ENCODE measurements around the gene RAN. TPM values are rescaled to one million over a fixed set of nuclear protein-coding genes. Genes with fewer than 3 reads are reported as not detected.
A peak's percentile ranks its signal among the peaks of the same experiment; 100 is the strongest.

RAN gene
- total RNA-seq, 1 donor from 2014 or later: 1,593 TPM

DNA sequence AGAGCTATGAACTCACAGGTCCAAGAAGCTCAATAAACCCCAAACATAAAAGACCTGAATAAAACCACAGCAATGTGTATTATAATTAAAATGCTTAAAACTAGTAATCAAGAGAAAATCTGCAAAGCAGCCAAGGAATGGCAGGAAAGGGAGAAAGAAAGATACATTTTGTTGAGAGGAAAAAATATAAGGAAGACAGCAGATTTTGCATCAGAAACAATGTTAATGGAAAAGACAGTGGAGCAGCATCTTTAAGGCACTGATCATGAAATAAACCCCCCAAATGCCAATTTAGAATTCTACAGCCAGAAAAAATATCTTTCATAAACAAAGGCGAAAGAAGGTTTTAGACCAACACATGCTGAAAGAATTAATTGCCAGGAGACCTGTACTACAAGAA lies 39.3 kb downstream of the RAN start:
- Mint-ChIP-seq H3K27me3 (ENCODE audit: low read depth) (peaks cover 3% of the 10 kb centered on the region), H3K36me3 (ENCODE audit: low read depth) (peaks cover 2% of the 10 kb centered on the region), H3K27ac (ENCODE audit: unreplicated experiment) (no peak overlapping the region), H3K9me3 (peaks cover 11% of the 10 kb centered on the region), H3K4me1 (peaks cover 3% of the 10 kb centered on the region), H3K4me3 (no peak overlapping the region)
- no peak for DNase-seq (ENCODE audit: low read depth, low spot score)
- TF ChIP-seq, protein P1, sequence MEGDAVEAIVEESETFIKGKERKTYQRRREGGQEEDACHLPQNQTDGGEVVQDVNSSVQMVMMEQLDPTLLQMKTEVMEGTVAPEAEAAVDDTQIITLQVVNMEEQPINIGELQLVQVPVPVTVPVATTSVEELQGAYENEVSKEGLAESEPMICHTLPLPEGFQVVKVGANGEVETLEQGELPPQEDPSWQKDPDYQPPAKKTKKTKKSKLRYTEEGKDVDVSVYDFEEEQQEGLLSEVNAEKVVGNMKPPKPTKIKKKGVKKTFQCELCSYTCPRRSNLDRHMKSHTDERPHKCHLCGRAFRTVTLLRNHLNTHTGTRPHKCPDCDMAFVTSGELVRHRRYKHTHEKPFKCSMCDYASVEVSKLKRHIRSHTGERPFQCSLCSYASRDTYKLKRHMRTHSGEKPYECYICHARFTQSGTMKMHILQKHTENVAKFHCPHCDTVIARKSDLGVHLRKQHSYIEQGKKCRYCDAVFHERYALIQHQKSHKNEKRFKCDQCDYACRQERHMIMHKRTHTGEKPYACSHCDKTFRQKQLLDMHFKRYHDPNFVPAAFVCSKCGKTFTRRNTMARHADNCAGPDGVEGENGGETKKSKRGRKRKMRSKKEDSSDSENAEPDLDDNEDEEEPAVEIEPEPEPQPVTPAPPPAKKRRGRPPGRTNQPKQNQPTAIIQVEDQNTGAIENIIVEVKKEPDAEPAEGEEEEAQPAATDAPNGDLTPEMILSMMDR (conservative IDR thresholded peaks at IDR 0.05): no peak

DNA sequence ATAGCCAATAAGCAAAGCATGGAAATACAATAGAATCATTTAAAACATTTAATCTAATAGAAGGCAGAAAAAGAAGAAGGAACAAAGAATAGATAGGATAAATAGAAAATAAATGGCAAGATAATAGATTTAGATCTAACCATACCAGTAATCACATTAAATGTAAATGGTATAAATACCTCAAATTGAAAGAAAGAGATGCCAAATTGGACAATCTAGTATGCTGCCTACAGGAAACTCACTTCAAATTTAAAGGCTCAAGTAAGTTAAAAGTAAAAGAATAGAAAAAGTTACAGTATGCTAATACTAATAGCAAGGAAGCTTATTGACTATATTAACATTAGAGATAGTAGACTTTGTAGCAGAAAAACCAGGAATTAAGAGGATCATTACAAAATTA lies 40.1 kb downstream of the RAN start:
- peaks cover 2% of the 10 kb centered on the region for H3K36me3 Mint-ChIP-seq (ENCODE audit: low read depth)
- peaks cover 11% of the 10 kb centered on the region for H3K4me1 Mint-ChIP-seq
- H3K4me3 Mint-ChIP-seq: no peak overlapping the region
- TF ChIP-seq, protein P1 (conservative IDR thresholded peaks at IDR 0.05): no peak
- no peak overlapping the region for H3K27ac Mint-ChIP-seq (ENCODE audit: unreplicated experiment)
- peaks cover 11% of the 10 kb centered on the region for H3K9me3 Mint-ChIP-seq
- no peak for DNase-seq (ENCODE audit: low read depth, low spot score)
- peaks cover 8% of the 10 kb centered on the region for H3K27me3 Mint-ChIP-seq (ENCODE audit: low read depth)

DNA sequence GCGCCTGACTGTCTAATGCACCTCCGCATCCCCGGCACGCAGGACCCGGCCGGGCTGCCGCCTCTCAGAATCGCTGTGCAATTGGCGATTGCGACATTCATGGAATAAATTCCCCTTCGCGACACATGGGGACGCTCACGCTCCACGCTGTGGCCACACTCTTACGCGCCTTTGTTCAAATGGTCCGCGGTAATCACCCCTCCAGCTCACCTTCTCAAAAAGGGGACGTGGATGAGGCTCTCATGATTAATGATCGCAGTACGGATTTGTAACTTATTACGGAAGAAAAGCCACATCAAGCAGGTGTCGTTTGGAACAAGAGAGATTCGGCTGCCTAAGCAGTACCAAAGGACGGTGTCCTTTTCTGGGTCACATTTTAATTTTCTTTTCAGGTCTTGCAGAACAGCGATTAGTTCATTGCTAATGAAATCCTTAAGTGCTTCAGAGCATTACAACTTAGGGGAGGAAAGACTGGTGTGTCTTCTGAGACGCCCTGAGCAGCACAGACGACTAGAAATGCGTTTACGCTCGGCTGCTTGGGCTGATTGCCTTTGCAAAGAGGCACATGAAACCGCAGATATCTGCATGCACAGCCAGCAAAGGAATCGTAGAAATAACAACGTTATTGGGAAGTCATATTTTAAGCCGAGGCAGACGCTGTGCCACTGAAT lies 44.5 kb downstream of the RAN start:
- peak; percentile 59 for DNase-seq (ENCODE audit: low read depth, low spot score)
- H3K27ac Mint-ChIP-seq (ENCODE audit: unreplicated experiment): peak overlapping the region; percentile 90

DNA sequence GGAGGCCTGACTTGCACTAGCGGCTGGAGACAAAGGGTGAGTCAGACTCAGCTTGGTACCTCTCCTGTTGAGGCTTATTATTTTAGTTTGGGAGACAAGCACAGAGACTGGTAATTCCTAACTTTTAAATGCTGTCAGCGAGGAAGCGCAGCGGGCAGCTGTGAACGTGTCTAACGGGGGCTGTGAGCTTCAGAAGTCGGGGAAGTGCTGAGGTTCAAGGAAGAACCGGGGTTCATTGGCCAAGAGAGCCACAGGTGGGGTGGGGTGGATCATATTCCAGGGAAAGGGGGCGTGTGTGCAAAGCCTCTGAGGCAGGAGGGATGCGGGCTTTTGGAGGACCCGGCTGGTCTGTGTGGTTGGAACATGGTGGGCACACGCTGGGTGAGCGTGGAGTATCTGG lies 45.7 kb downstream of the RAN start:
- peaks cover 12% of the 10 kb centered on the region for H3K4me1 Mint-ChIP-seq
- H3K27ac Mint-ChIP-seq (ENCODE audit: unreplicated experiment): no peak overlapping the region
- H3K9me3 Mint-ChIP-seq: no peaks in the 10 kb centered on the region
- H3K4me3 Mint-ChIP-seq: no peak overlapping the region
- TF ChIP-seq, protein P1 (conservative IDR thresholded peaks at IDR 0.05): no peak
- peaks cover 13% of the 10 kb centered on the region for H3K27me3 Mint-ChIP-seq (ENCODE audit: low read depth)
- no peaks in the 10 kb centered on the region for H3K36me3 Mint-ChIP-seq (ENCODE audit: low read depth)
- DNase-seq (ENCODE audit: low read depth, low spot score): no peak

More for the DNA sequence above, 44.5 kb downstream of the RAN start:
- peaks cover 12% of the 10 kb centered on the region for H3K4me1 Mint-ChIP-seq
- peak overlapping the region; percentile 48 for H3K4me3 Mint-ChIP-seq
- H3K36me3 Mint-ChIP-seq (ENCODE audit: low read depth): no peaks in the 10 kb centered on the region
- TF ChIP-seq, protein P1 (conservative IDR thresholded peaks at IDR 0.05): peak; percentile 96
- peaks cover 9% of the 10 kb centered on the region for H3K27me3 Mint-ChIP-seq (ENCODE audit: low read depth)
- peaks cover 9% of the 10 kb centered on the region for H3K9me3 Mint-ChIP-seq

DNA sequence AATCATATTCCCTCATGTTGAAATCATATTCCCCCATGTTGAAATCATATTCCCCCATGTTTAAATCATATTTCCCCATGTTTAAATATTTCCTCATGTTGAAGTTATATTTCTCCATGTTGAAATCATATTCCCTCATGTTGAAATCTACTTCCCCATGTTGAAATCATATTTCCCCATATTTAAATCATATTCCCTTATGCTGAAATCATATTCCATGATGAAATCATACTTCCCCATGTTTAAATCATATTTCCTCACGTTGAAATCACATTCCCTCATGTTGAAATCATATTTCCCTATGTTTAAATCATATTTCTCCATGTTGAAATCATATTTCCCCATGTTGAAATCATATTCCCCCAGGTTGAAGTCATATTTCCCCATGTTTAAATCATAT lies 47.2 kb downstream of the RAN start:
- Mint-ChIP-seq H3K27me3 (ENCODE audit: low read depth) (peaks cover 13% of the 10 kb centered on the region), H3K9me3 (no peaks in the 10 kb centered on the region)

More for the DNA sequence above, 47.2 kb downstream of the RAN start:
- DNase-seq (ENCODE audit: low read depth, low spot score): no peak
- Mint-ChIP-seq H3K27ac (ENCODE audit: unreplicated experiment) (no peak overlapping the region), H3K4me3 (no peak overlapping the region), H3K4me1 (peaks cover 12% of the 10 kb centered on the region), H3K36me3 (ENCODE audit: low read depth) (no peaks in the 10 kb centered on the region)
- TF ChIP-seq, protein P1 (conservative IDR thresholded peaks at IDR 0.05): no peak
